Head of caudate nucleus (tissue), 42 donors: ENCODE measurements around the gene HPN.
"Not testable (repeated sequence)": the region's sequence is repeated elsewhere in the genome, so short reads cannot be mapped to it uniquely, and the experiment has no call there.

ENCODE experiments used
- DNase-seq, 42 donors: peaks; one replicate each; pipeline versions ENCODE4 v3.0.0 to v3.0.0-alpha.2; 2020 to 2021; ENCODE audit warnings: mixed read lengths in 7 of 42
- intact Hi-C: fragments of 100-400 bp; cut with DNase I; formaldehyde crosslinking; loops from one replicate; pipeline ENCODE4 v1.15.0; 2022

The HPN gene

DNA sequence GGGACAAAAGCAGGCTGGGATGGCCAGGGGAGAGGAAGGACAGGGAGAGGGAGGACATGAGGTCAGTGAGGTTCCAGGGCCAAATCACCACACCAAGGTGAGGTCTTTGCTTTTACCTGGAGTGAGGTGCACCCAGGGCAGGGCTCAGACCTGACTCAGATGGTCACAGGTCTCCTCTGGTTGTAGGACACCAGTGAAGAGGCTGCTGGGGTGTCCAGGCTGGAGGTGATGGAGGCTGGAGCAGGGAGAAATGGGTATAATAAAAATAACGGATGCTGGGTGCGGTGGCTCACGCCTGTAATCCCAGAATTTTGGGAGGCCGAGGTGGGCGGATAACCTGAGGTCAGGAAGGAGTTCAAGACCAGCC, 34.5 kb upstream of the HPN start:
- intact Hi-C loops, result no loop called here
- no peak for DNase-seq

DNA sequence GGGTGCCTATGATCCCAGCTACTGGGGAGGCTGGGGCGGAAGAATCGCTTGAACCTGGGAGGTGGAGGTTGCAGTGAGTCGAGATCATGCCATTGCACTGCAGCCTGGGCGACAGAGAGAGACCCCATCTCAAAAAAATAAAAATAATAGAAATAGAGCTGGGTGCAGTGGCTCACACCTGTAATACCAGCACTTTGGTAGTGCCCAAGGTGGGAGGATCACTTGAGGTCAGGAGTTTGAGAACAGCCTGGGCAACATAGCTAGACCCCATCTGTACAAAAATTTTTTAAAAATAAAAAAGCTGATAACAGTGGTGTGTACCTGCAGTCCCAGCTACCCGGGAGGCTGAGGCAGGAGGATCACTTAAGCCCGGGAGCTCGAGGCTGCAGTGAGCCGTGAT, 34.1 kb upstream of the HPN start:
- DNase-seq, intact Hi-C loops: not testable (repeated sequence)

DNA sequence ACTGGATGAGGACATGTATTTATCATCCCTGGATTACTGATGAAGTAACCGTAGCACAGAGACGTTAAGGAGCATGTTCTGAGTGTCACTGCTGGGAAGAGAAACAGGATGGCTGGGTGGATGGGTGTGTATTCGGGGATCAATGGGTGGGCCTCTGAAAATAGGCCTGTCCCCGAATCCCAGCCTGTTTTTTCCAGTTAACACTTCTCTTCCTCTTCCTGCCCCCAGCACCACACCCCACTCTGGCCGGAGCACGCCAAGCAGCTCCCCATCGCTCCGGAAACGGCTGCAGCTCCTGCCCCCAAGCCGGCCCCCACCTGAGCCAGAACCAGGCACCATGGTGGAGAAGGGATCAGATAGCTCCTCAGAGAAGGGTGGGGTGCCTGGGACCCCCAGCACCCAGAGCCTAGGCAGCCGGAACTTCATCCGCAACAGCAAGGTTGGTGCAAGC, 32.6 kb upstream of the HPN start:
- intact Hi-C loops, result no loop called here
- no peak for DNase-seq

- DNase-seq, result peak in 1 of 42 donors; percentile 33
- intact Hi-C loops, result no loop called here
Measured at GRCh38 chr19:35009424-35010415, 31.8 kb upstream of the HPN start.

- intact Hi-C loops, result no loop called here
Measured at GRCh38 chr19:35011091-35011689, 30.3 kb upstream of the HPN start.

GRCh38 chr19:35011737-35012682, 29.5 kb upstream of the HPN start:
- intact Hi-C loops, result no loop called here
- no peak for DNase-seq

More at GRCh38 chr19:35011091-35011689, 30.3 kb upstream of the HPN start:
- no peak for DNase-seq

DNA sequence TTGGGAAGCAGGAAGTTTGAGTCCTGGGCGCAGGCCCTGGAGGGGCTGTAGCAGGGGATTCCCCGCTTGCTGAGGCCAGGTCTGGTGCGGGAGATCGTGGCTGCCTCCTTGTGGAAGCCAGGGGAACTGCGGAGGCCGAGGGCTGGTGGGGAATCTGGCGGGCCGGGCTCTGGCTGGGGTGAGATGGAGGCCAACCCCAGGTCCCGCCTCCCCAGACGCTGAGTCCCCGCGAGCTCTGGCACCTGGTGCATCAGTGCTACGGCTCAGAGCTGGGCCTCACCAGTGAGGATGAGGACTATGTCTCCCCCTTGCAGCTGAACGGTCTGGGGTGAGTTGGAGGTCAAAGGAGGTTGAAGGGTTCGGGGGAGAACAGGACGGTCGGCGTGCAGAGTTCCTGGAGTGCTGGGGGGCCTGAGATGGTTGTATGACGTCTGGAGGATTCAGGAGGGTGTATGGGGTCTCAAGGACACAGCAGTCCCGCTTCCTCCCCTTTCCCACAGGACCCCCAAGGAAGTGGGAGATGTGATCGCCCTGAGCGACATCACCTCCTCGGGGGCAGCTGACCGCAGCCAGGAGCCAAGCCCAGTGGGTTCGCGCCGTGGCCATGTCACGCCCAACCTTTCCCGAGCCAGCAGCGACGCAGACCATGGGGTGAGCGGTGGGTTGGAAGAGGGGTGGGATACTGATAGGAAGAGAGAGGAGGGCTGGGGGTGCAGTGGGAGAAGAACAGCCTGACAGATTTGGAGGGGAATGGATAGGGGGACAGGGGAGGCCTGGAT, 28.3 kb upstream of the HPN start:
- intact Hi-C loops, result loop anchor here (1.0 kb wide), 1 partner anchor 42 kb away; no protein-coding TSS in a partner anchor
- peak; percentile 39 to 86 (median 66) for DNase-seq

DNA sequence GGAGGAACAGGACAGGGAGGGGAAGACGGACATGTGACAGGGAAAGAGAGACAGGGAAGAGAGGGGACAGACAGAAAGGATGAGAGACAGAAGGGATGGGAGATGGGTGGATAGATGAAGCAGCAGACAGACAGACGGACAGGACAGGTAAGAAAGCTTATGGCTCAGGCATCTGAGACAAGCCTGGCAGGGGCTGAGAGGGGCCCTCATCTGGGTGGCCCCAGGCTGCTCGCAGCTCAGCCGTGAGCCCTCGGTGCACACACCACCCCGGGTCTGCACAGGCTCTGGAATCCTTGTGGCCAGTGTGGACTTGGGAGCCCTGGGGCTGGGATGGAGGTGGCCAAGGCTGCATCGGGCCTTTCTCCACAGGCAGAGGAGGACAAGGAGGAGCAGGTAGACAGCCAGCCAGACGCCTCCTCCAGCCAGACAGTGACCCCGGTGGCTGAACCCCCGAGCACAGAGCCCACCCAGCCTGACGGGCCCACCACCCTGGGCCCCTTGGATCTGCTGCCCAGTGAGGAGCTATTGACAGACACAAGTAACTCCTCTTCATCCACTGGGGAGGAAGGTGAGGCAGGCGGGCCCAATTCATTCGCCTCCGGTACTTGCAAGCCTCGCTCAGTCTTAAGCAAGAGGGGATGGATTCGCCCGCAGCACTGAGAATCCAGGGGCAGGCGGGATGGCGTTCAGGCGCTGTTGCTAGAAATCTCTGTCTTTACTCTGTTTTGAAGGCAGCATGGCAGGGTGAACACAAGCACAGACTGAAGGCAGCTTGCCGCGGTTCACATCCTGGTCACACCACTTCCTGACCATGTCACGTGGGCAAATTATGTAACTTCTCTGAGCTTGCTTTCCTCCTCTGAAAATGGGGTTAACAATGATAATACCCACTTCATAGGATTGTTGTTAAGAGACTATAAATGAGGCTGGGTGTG, 27.4 kb upstream of the HPN start:
- DNase-seq, result peak in 2 of 42 donors; percentile 18 to 23
- intact Hi-C loops, result loop anchor here (1.0 kb wide), 1 partner anchor 43 kb away; no protein-coding TSS in a partner anchor

- intact Hi-C loops, DNase-seq: not testable (repeated sequence)
Measured at GRCh38 chr19:35014774-35015173, 26.7 kb upstream of the HPN start.

- no peak for DNase-seq
- intact Hi-C loops, result no loop called here
Measured at GRCh38 chr19:35015270-35015953, 26.1 kb upstream of the HPN start.

- intact Hi-C loops, result no loop called here
- no peak for DNase-seq
Measured at GRCh38 chr19:35015954-35016351, 25.6 kb upstream of the HPN start.

DNA sequence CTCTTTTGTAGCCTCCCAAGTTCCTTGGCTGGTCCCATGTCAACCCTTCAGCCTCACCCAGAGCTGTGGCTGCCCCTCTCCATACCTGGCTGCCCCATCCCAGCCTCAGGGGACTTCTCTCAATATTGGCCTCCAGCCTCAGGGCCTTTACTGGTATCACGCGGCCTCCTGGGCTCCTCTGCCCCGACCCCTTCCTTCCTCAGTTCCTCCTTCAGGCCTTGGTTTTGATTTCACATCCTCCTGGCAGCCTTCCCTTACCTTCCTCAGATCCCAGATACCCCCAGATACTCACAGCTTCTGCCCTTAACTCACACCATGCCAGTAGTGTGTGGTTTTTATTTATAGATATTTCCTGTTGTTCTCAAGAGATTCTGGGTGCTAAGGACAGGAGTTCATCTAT, 24.0 kb upstream of the HPN start:
- peak in 17 of 42 donors; percentile 21 to 60 (median 43) for DNase-seq

DNA sequence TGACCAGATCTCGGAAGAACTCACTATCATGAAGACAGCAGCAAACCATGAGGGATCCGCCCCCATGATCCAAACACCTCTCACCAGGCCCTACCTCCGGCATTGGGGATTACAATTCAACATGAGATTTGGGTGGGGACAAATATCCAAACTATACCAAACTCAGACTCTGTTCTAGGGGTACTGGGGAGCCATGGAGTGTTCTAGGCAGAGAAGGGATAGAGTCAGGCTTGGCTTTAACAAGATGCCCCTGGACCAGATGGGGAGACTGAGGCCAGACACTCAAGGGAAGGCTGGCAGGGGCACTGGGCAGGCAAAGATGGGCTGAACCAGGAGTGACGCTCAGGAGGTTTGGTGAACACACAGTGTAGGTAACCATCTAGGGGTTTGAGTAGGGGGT, 23.1 kb upstream of the HPN start:
- intact Hi-C loops, result no loop called here

More for the DNA sequence above, 24.0 kb upstream of the HPN start:
- intact Hi-C loops, result no loop called here

GRCh38 chr19:35019144-35019543, 22.4 kb upstream of the HPN start:
- intact Hi-C loops, result no loop called here
- no peak for DNase-seq

More for the DNA sequence above, 23.1 kb upstream of the HPN start:
- no peak for DNase-seq

- intact Hi-C loops, result no loop called here
- no peak for DNase-seq
Measured at GRCh38 chr19:35021016-35021415, 20.5 kb upstream of the HPN start.

- DNase-seq, result no peak
- intact Hi-C loops, result no loop called here
Measured at GRCh38 chr19:35021596-35021995, 19.9 kb upstream of the HPN start.

GRCh38 chr19:35022460-35022859, 19.1 kb upstream of the HPN start:
- no peak for DNase-seq
- intact Hi-C loops, result no loop called here
